Measurements from ENCODE around the gene NPAS3.
A peak's percentile ranks its signal among the peaks of the same experiment; 100 is the strongest.

NPAS3 gene

DNA sequence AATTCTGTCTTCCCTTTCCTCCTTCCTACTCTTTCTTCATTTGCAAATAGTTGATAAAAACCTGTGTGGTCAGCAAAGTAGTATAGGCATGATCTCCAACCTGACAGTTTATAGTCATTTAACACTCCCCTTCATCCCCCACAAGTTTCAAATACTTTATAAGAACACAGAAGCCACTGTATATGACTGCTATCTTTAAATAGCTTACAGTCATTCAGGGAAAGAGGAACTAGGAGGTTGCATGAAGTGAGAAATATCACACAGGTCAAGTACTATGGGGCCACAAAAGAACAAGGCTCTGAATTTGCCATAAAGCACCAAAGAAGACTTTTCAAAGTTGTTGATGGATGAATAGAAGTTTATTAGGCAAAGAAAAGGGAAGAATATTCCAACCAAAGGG, 431.3 kb downstream of the NPAS3 start:
- in situ Hi-C loops (cut with HindIII; ENCODE audit: low sequenced_read_pairs), result no loop called here
- DNase-seq (ENCODE audit: low read depth), result no peak
- H3K4me3 ChIP-seq (ENCODE audit: low read depth, low read length), result no peak overlapping the region
- TF ChIP-seq, protein P1, sequence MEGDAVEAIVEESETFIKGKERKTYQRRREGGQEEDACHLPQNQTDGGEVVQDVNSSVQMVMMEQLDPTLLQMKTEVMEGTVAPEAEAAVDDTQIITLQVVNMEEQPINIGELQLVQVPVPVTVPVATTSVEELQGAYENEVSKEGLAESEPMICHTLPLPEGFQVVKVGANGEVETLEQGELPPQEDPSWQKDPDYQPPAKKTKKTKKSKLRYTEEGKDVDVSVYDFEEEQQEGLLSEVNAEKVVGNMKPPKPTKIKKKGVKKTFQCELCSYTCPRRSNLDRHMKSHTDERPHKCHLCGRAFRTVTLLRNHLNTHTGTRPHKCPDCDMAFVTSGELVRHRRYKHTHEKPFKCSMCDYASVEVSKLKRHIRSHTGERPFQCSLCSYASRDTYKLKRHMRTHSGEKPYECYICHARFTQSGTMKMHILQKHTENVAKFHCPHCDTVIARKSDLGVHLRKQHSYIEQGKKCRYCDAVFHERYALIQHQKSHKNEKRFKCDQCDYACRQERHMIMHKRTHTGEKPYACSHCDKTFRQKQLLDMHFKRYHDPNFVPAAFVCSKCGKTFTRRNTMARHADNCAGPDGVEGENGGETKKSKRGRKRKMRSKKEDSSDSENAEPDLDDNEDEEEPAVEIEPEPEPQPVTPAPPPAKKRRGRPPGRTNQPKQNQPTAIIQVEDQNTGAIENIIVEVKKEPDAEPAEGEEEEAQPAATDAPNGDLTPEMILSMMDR (IDR thresholded peaks at IDR 0.05; ENCODE audit: low read depth, low read length, missing control alignments), result no peak

DNA sequence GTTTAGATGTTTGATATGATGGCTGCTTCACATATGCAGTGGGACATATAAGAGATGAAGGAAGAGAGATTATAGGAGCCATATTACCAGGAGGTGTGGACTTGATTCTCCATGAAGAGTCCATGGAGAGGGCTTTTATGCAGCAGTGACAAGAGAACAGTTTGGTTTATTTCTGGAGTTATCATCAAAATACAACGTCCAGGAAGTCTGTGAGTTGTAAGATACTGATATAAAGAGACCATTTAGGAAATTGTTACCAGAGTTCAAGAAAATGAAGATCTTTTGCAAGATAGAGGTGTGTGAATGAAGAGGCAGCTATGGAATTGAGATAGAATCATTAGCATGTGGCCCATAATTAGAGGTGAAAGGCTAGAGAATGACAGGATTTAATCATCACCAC, 431.7 kb downstream of the NPAS3 start:
- in situ Hi-C loops (cut with HindIII; ENCODE audit: low sequenced_read_pairs), result no loop called here
- TF ChIP-seq, protein P1 (IDR thresholded peaks at IDR 0.05; ENCODE audit: low read depth, low read length, missing control alignments), result no peak
- H3K4me3 ChIP-seq (ENCODE audit: low read depth, low read length), result no peak overlapping the region
- no peak for DNase-seq (ENCODE audit: low read depth)

- DNase-seq (ENCODE audit: low read depth), result no peak
- TF ChIP-seq, protein P1 (IDR thresholded peaks at IDR 0.05; ENCODE audit: low read depth, low read length, missing control alignments), result no peak
- no peak overlapping the region for H3K4me3 ChIP-seq (ENCODE audit: low read depth, low read length)
- in situ Hi-C loops (cut with HindIII; ENCODE audit: low sequenced_read_pairs), result no loop called here
Observed at GRCh38 chr14:33375196-33375595, 436.5 kb downstream of the NPAS3 start.

DNA sequence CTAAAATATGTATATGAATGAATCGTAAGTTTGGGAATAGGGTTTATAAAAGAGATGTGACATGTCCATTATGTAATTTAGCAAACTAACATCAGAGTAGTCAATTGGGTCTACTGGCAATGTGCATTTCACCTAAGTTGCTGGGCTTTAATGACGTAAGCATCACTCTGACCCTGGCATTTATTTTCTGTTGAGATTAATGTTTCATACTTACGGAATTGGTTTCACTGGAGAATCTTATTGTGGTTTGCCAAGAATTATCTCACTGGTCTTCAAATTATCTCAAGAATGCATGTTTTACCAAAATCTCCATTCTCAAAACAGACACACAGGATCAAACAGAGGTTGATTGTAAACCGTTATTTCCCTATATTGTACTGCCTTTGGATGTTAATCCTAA, 437.1 kb downstream of the NPAS3 start:
- DNase-seq (ENCODE audit: low read depth), result peak; percentile 62
- H3K4me3 ChIP-seq (ENCODE audit: low read depth, low read length), result no peak overlapping the region
- in situ Hi-C loops (cut with HindIII; ENCODE audit: low sequenced_read_pairs), result no loop called here
- TF ChIP-seq, protein P1 (IDR thresholded peaks at IDR 0.05; ENCODE audit: low read depth, low read length, missing control alignments), result no peak

DNA sequence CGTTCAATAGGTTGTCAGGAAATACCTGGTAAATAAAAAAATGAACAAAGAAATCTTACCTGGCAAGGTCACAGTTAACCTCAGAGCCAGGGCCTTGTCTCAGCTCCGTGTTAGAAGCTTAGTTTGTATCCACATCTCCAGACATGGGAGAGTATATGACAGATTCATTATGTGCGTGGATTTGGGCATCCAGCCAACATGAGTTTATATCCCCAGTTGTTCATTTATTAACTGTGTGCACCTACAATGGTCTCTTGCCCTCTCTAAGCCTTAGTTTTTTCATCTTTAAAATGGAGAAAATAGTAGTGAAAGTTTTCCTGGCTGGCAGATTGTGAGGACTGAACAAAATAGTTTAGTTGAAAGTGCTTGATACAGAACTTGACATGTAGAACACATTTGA, 437.8 kb downstream of the NPAS3 start:
- no peak overlapping the region for H3K4me3 ChIP-seq (ENCODE audit: low read depth, low read length)
- TF ChIP-seq, protein P1 (IDR thresholded peaks at IDR 0.05; ENCODE audit: low read depth, low read length, missing control alignments), result no peak
- no peak for DNase-seq (ENCODE audit: low read depth)
- in situ Hi-C loops (cut with HindIII; ENCODE audit: low sequenced_read_pairs), result no loop called here

- no peak overlapping the region for H3K4me3 ChIP-seq (ENCODE audit: low read depth, low read length)
- DNase-seq (ENCODE audit: low read depth), result no peak
- TF ChIP-seq, protein P1 (IDR thresholded peaks at IDR 0.05; ENCODE audit: low read depth, low read length, missing control alignments), result no peak
- in situ Hi-C loops (cut with HindIII; ENCODE audit: low sequenced_read_pairs), result no loop called here
Observed at GRCh38 chr14:33377596-33378390, 439.1 kb downstream of the NPAS3 start.

Measured in astrocyte of the cerebellum (primary cell).